KG1 (cell line): ENCODE measurements around the gene HSPB1.
"Not testable (repeated sequence)": the region's sequence is repeated elsewhere in the genome, so short reads cannot be mapped to it uniquely, and the experiment has no call there.

Experiments used
- DNase-seq: peaks from one replicate; lab custom pipeline; 2025; lab: John Stamatoyannopoulos, UW

HSPB1 gene

GRCh38 chr7:76333511-76334101, 31.1 kb downstream of the HSPB1 start:
- no peak for DNase-seq

- no peak for DNase-seq
These were observed 32.0 kb downstream of the HSPB1 start for GRCh38 chr7:76334320-76334967.

DNA sequence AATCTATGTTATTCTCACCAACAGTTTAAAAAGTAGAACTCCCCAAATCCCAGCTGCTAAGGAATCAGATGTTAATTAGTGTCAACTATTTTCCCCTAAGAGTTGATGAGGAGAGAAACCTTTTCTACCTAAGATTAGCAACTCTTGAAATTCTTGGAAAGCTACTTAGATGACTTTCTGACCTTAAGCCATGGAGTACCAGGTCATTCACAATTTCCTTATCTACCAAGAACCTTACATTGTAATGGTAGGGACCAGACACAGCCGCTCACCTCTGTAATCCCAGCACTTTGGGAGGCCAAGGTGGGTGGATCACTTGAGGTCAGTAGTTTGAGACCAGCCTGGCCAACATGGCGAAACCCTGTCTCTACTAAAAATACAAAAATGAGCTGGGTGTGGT, 32.9 kb downstream of the HSPB1 start:
- DNase-seq = not testable (repeated sequence)

GRCh38 chr7:76336094-76336493, 33.6 kb downstream of the HSPB1 start:
- no peak for DNase-seq

DNA sequence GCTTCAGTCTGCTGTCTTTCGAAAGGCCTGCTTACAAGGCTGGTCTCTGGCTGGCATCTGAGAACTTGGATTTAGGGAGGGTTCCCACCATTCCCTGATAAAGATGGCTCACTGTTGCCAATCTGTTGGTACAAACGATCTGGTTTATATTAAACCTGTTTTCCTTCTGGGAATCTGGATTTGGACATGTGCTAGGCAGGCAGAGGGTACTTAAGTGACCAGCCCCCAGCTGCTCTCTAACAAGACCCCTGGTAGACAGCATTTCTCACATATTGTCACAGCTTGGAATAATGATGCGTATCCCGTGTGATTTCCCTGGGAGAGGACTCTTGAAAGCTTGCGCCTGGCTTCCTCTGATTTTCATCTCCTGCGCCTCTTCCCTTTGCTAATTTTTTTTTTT, 34.7 kb downstream of the HSPB1 start:
- no peak for DNase-seq

- no peak for DNase-seq
These were observed 36.0 kb downstream of the HSPB1 start for GRCh38 chr7:76338298-76339084.

GRCh38 chr7:76340617-76341131, 38.2 kb downstream of the HSPB1 start:
- DNase-seq = no peak

DNA sequence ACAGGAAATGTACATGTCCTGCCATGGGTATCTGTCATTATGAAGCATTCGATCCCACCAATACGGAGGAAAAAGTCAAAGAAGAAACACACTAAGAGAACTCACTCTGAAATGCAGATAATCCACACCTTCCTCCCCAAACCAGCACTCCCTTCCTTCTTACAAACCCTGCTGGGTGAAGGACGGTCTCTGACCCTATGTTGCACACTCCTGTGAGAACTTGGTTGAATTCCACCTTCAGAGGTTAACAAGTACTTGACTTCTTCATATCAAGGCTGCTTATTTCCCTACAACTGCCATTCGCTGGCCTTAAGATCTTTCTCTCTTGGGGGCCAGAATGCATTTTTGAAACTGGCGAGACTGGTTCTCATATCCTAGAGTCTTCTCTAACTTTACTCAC, 39.7 kb downstream of the HSPB1 start:
- no peak for DNase-seq

- DNase-seq = no peak
These were observed 40.9 kb downstream of the HSPB1 start for GRCh38 chr7:76343294-76343930.

DNA sequence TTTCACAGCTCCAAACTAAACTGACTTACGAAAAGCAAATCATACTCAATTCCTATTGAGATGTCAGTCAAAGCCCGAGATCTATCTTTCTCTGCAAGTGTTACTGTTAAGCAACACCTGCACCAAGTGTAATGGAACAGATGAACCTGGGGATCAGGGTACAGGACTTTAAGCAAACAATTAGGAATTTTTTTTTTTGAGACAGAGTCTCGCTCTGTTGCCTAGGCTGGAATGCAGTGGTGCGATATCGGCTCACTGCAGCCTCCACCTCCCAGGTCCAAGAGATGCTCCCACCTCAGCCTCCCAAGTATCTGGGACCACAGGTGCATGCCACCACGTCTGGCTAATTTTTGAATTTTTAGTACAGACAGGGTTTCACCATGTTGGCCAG, 41.5 kb downstream of the HSPB1 start:
- DNase-seq = no peak

- no peak for DNase-seq
These were observed 43.6 kb downstream of the HSPB1 start for GRCh38 chr7:76346097-76346496.

GRCh38 chr7:76346778-76347177, 44.3 kb downstream of the HSPB1 start:
- no peak for DNase-seq

DNA sequence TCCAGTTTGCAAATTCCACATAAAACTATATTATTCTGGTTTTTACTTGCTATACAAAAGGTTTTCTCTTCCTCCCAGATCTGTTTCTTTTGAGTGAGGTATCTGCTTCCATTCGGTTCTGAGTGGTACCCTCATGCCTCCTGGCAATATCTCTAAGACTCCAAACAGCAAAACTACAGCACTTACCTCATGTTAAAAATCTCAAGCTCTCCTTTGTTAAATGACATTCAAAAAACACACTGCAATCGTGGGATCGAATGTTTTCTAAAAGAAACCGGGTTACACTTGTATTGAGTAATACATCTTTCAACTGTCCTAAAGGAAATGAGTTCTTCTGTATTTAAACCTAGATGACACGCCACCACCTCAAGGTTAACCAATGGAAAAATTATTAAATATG, 45.2 kb downstream of the HSPB1 start:
- DNase-seq = no peak

GRCh38 chr7:76349313-76349885, 46.9 kb downstream of the HSPB1 start:
- DNase-seq = no peak

GRCh38 chr7:76351372-76351771, 48.9 kb downstream of the HSPB1 start:
- DNase-seq = no peak

DNA sequence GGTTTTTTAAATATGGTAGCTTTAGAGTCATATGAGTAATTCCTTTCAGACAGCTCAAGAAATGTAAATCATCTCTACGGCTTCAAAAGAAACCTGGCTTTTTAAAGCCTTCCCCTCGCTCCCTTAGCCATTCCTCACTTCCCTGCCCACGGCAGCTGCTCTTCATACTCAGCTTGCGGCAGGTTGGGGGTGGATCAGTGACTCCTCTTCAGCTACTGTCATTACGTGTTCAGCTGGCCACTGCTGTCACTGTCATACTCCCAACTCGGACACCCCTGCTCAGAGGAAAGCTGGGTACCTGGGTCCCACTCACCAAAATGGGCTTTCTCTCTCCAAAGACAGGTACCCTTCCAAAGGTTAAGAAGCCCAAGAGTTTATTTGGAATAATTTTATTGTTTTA, 49.7 kb downstream of the HSPB1 start:
- no peak for DNase-seq

GRCh38 chr7:76353744-76354143, 51.3 kb downstream of the HSPB1 start:
- DNase-seq = no peak
